Stimulated activated CD8-positive, alpha-beta memory T cell treated with anti-CD3 and anti-CD28 coated beads, Interleukin-7, amount 100 ng/mL, for 1 hour (primary cell): ENCODE measurements around the gene JPH4.
"Not testable (repeated sequence)": the region's sequence is repeated elsewhere in the genome, so short reads cannot be mapped to it uniquely, and the experiment has no call there.

Experiments
- DNase-seq, 2 donors: peaks; one replicate each; pipeline ENCODE4 v3.0.0-alpha.2; 2020; ENCODE audit warnings: low read depth in 2 of 2

JPH4 gene

DNA sequence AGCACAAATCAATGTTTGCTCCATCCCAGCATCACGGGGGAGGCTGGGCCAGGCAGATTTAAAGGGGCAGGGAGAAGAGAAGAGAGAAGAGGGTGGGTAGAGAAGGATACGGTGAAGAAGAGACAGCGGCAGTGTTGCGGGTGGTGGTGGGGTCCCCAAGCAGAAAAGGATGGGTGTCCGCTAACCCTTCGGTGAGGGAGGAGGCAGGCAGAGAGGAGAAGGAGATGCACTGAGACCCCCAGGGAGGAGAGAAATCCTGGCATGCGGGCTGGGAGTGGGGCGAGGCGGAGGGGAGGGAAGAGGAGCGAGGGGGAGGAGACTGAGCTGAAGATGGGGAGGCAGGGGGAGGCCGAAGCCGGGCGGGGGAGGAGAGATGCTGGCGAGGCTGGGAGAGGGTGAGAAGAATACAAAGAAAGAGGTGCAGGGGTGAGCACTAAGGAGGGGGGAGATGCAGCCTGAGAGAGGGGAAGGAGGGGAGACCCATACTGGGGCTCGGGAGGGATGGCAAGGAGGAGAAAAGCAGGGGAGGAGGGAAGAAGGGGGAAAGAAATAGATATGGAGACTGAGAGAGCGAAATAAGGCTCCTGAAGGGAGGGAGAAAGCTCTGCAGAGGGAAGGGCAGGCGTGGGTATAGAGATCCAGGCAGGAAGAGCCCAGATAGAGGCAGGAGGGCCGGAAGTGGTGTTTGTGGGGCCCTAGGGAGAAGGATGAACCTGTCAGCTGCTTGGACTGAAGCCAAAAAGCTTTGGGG lies at the start of gene JPH4:
TSS of gene JPH4 (minus strand) at position 231 of the 751 bp plus-strand sequence. CDS start 1,337 bp downstream, outside the sequence.
- DNase-seq, result no peak

DNA sequence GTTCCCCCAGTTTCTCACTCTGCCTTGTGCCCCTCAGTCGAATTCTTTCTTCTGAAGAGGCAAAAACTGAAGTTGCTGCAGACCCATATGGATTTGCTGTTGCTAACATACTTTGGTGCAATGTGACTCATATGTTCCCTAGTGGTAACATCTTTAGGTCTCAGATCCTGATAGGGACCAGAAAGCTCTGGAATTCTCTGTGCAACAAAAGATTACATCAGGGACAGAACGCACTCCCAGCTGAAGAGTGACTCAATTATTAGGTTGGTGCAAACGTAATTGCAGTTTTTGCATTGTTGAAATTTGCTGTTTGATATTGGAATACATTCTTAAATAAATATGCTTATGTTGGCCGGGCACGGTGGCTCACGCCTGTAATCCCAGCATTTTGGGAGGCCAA lies 49.4 kb upstream of the JPH4 start:
- no peak for DNase-seq

- no peak for DNase-seq
These were observed 48.4 kb upstream of the JPH4 start for GRCh38 chr14:23626946-23627345.

DNA sequence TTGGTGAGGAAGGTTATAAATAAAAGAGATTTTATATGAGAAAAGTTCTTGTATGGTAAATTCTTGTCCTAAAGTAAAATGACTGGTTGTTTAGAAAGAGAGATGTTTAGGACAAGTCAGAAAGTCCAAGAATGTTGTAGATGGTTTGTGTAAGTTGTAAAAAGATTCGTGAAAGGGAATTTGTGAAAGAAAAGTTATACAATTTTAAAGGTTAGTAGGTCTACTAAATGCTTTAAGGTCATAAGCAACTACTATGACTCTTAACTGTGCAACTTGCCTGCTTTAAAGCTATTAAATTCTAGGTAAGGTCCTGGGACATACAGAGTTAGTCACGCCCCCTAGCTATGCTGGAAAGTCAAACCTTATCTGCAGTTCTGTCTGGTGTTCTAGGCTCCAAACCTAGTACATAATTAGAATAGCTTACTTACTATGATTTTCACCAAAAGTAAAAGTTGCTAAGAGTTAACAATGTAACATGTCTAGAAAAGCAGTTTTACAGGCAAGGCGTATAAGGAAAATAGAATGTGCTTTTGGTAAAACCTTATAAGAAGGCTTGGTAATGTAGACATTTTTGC lies 46.3 kb upstream of the JPH4 start:
- no peak for DNase-seq

GRCh38 chr14:23623962-23624361 lies 45.4 kb upstream of the JPH4 start:
- DNase-seq, result no peak

- DNase-seq, result no peak
These were observed 44.4 kb upstream of the JPH4 start for GRCh38 chr14:23622990-23623389.

GRCh38 chr14:23621932-23622730 lies 43.5 kb upstream of the JPH4 start:
- no peak for DNase-seq

DNA sequence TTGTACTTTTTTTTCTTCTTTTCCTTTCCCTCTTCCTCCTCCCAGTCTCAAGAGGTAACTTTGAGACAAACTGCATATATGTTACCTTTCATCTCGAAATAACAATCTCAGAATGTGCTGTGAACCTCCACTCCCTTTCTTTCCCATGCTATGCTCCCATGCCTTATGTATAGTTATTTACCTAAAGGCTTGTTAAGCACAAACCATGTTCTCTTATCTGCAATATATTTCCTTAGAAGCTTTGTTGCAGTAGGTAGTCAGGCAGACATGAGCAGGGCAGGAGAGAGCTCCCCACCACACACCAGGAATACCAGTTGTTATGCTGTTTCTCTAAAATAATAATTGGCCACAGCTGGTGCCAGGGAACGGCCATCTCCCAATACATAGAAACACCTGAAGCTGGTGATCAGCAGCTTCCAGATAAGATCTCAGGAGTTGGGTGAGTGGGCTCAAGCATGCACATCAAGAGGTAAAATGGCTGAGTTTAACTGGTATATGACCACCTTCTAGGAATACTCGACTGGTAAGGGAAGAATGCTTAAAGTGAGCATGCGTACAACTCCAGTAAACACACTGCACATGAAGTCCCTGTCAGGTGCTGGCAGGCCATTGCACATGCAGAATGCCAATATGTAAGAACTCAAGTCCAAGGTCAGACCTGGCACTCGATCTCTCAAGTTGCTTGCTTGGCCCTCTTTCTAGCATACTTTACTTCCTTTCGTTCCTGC lies 42.8 kb upstream of the JPH4 start:
- no peak for DNase-seq

- no peak for DNase-seq
These were observed 41.6 kb upstream of the JPH4 start for GRCh38 chr14:23620177-23620702.

GRCh38 chr14:23618415-23618988 lies 39.9 kb upstream of the JPH4 start:
- no peak for DNase-seq

- DNase-seq, result no peak
These were observed 38.9 kb upstream of the JPH4 start for GRCh38 chr14:23617539-23617938.

DNA sequence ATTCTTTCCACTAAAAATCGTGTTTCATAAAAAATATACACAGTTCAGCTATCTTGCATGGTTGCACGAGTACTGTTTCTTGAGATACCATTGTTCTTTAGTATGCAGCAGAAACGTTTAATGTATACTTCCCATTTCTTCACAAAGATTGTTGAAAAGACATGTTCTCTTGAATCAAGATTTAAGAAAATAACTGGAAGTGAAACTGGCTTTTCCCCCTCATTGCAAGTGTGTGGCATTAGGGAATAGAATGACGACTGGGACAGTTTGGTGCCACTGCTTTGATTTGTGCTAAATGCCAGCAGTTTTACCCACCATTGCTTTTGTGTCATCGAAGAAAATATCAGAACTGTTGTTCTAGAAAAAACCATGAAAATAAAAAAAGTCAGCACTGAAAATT lies 37.3 kb upstream of the JPH4 start:
- DNase-seq, result no peak

- DNase-seq, result no peak
These were observed 35.8 kb upstream of the JPH4 start for GRCh38 chr14:23614395-23614828.

- DNase-seq, result no peak
These were observed 34.9 kb upstream of the JPH4 start for GRCh38 chr14:23613242-23614070.

- no peak for DNase-seq
These were observed 34.2 kb upstream of the JPH4 start for GRCh38 chr14:23612802-23613201.

- no peak for DNase-seq
These were observed 33.8 kb upstream of the JPH4 start for GRCh38 chr14:23612354-23612732.

DNA sequence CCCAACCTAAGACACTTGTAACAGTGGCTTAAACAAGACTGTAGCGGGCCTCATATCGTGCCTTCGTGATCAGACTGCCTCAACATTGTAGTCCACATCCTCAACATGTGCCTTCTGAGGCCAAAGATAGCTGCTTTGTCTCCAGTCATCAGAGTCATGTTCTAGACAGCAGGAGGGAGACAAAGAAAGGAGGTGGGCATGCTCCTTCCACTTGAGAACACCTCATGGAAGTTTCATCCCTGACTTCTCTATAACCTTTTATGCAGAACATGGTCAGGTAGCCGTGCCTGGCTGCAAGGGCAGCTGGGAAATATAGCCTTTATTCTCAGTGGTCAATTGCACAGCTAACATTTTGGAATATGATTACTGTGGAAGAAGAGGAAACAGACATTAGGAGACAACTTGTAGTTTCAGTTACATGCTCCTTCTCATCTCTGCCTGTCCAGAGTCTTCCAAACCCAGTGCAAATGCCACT lies 32.3 kb upstream of the JPH4 start:
- DNase-seq, result no peak

- no peak for DNase-seq
These were observed 31.7 kb upstream of the JPH4 start for GRCh38 chr14:23610090-23610814.

GRCh38 chr14:23609411-23610089 lies 31.0 kb upstream of the JPH4 start:
- DNase-seq, result not testable (repeated sequence)
